HCT116 (cell line): ENCODE results near the gene S100Z. TPM values are rescaled to one million over a fixed set of nuclear protein-coding genes. Genes with fewer than 3 reads are reported as not detected.
A peak's percentile ranks its signal among the peaks of the same experiment; 100 is the strongest.

Experiments
- ATAC-seq: fragments of 200-7000 bp; cut with Tn5 transposase; 2 replicates; pipeline ENCODE4 v1.9.1; 2020; ENCODE audit warnings: mild to moderate bottlenecking, moderate library complexity
- BruUV-seq: library from RNA; stranded (reverse); fragments of 400-500 nt; replicated peaks from 2 replicates; lab custom pipeline; 2021; lab: Mats Ljungman, UMichigan
- CTCF ChIA-PET: fragments of 300-600 bp; sonication (Branson Sonifier 250); formaldehyde crosslinking; loops from one replicate; lab custom pipeline; 2021; ENCODE audit warnings: antibody characterized with exemption; lab: Charles Lee
- POLR2A ChIA-PET: fragments of 300-600, 350-600 bp; sonication (Branson Sonifier 250); formaldehyde crosslinking; loops from one replicate; lab custom pipeline; 2021; ENCODE audit warnings: antibody characterized with exemption; lab: Charles Lee
- RAD21 ChIA-PET, 2 experiments: fragments of 300-600 bp; sonication (Branson Sonifier 250); formaldehyde crosslinking; loops; one replicate each; lab custom pipeline; 2023; ENCODE audit warnings: low total read pairs in 2 of 2; ENCODE audit not compliant: uncharacterized antibody in 2 of 2, unreplicated experiment in 2 of 2, low non-redundant PET in 1 of 2; lab: Charles Lee
- DNase-seq: peaks from one replicate; pipeline ENCODE4 v3.0.0-alpha.2; 2010; ENCODE audit warnings: low read depth, low spot score
- H2AFZ ChIP-seq: fragments of 200-600 bp; shearing (Covaris generic), sonication (generic); 2 replicates; pipeline ENCODE4 v1.6.1; 2017; ENCODE audit warnings: low read depth, mixed run types, mixed read lengths, antibody characterized with exemption, low read length; ENCODE audit not compliant: poor library complexity, severe bottlenecking
- H3K27ac ChIP-seq: 2 replicates; pipeline ENCODE4 v1.5.1; 2012; ENCODE audit warnings: low read depth, low read length
- H3K27me3 ChIP-seq: fragments of 200-600 bp; sonication (generic); 2 replicates; pipeline ENCODE4 v1.6.1; 2016; ENCODE audit warnings: mixed run types, low read length, mixed read lengths; ENCODE audit not compliant: insufficient read depth
- H3K36me3 ChIP-seq, 2 experiments: fragments of 200-500 bp in 1 of 2; fragments of 200-600 bp in 1 of 2; sonication (Bioruptor generic) in 1 of 2; sonication (generic) in 1 of 2; 2 replicates each; pipeline versions ENCODE4 v1.5.1 to v1.6.1; 2014 to 2016; ENCODE audit warnings: low read length in 2 of 2, inconsistent platforms in 1 of 2, mixed read lengths in 1 of 2, mixed run types in 1 of 2; ENCODE audit not compliant: insufficient read depth in 2 of 2, control insufficient read depth in 1 of 2
- H3K4me1 ChIP-seq, 2 experiments: fragments of 200-600 bp in 1 of 2; sonication (generic) in 1 of 2; 2 replicates each; pipeline versions ENCODE4 v1.5.1 to v1.6.1; 2012 to 2017; ENCODE audit warnings: low read length in 2 of 2, inconsistent platforms in 1 of 2, mild to moderate bottlenecking in 1 of 2, mixed read lengths in 1 of 2, mixed run types in 1 of 2, moderate library complexity in 1 of 2; ENCODE audit not compliant: insufficient read depth in 2 of 2, control insufficient read depth in 1 of 2
- H3K4me2 ChIP-seq: fragments of 200-600 bp; sonication (generic); 2 replicates; pipeline ENCODE4 v1.6.1; 2017; ENCODE audit warnings: mixed run types, low read length, mixed read lengths
- H3K4me3 ChIP-seq, 2 experiments: fragments of 200-600 bp in 1 of 2; sonication (generic) in 1 of 2; replicated peaks in 1 of 2; 2 replicates each; pipeline ENCODE4 v1.5.1; 2011 to 2016; ENCODE audit warnings: low read length in 2 of 2, control low read depth in 1 of 2, low read depth in 1 of 2, mild to moderate bottlenecking in 1 of 2, mixed read lengths in 1 of 2, mixed run types in 1 of 2
- H3K79me2 ChIP-seq: fragments of 200-600 bp; sonication (generic); 2 replicates; pipeline ENCODE4 v1.6.1; 2017; ENCODE audit warnings: mild to moderate bottlenecking, mixed run types, low read length, moderate library complexity, mixed read lengths; ENCODE audit not compliant: insufficient read depth
- H3K9ac ChIP-seq: fragments of 200-600 bp; sonication (generic); 2 replicates; pipeline ENCODE4 v1.6.1; 2016; ENCODE audit warnings: low read length, mixed read lengths
- H3K9me2 ChIP-seq: fragments of 200-600 bp; sonication (generic), shearing (Covaris generic); 2 replicates; pipeline ENCODE4 v1.6.1; 2017; ENCODE audit warnings: mixed run types, mild to moderate bottlenecking, moderate library complexity; ENCODE audit not compliant: insufficient read depth
- H3K9me3 ChIP-seq, 2 experiments: fragments of 200-500 bp in 1 of 2; fragments of 200-600 bp in 1 of 2; sonication (Bioruptor generic) in 1 of 2; sonication (generic) in 1 of 2; 2 replicates each; pipeline ENCODE4 v1.6.1; 2014 to 2017; ENCODE audit warnings: low read length in 2 of 2, mixed read lengths in 2 of 2, inconsistent platforms in 1 of 2, low read depth in 1 of 2, mild to moderate bottlenecking in 1 of 2, mixed run types in 1 of 2, moderate library complexity in 1 of 2; ENCODE audit not compliant: control insufficient read depth in 1 of 2, insufficient read depth in 1 of 2
- H4K20me1 ChIP-seq: fragments of 200-600 bp; sonication (generic), shearing (Covaris generic); 2 replicates; pipeline ENCODE4 v1.6.1; 2017; ENCODE audit warnings: mixed run types, mild to moderate bottlenecking, moderate library complexity; ENCODE audit not compliant: insufficient read depth
- CBX3 ChIP-seq: IDR thresholded peaks from 2 replicates; pipeline ENCODE4 v1.6.1; 2012; ENCODE audit warnings: low read depth
- CEBPB ChIP-seq: IDR thresholded peaks from 2 replicates; pipeline ENCODE4 v1.6.1; 2012; ENCODE audit warnings: low read depth
- EZH2 ChIP-seq: fragments of 200-600 bp; sonication (generic); IDR thresholded peaks from 2 replicates; pipeline ENCODE4 v1.6.1; 2017; ENCODE audit warnings: antibody characterized with exemption, mixed run types
- FOSL1 ChIP-seq: IDR thresholded peaks from 2 replicates; pipeline ENCODE4 v1.6.1; 2012; ENCODE audit warnings: low read depth
- JUND ChIP-seq: IDR thresholded peaks from 2 replicates; pipeline ENCODE4 v1.6.1; 2012
- POLR2A ChIP-seq: IDR thresholded peaks from 2 replicates; pipeline ENCODE4 v1.7.0; 2011; ENCODE audit warnings: borderline replicate concordance; ENCODE audit not compliant: insufficient read depth, insufficient read length; ENCODE audit errors: extremely low read depth
- POLR2AphosphoS5 ChIP-seq: IDR thresholded peaks from 2 replicates; pipeline ENCODE4 v1.6.1; 2011; ENCODE audit warnings: mild to moderate bottlenecking, low read depth, low read length, moderate library complexity
- RAD21 ChIP-seq: IDR thresholded peaks from 2 replicates; pipeline ENCODE4 v1.6.1; 2012; ENCODE audit warnings: low read depth, mild to moderate bottlenecking
- SIN3A ChIP-seq: IDR thresholded peaks from 2 replicates; pipeline ENCODE4 v1.6.1; 2012; ENCODE audit warnings: low read depth
- SP1 ChIP-seq: IDR thresholded peaks from 2 replicates; pipeline ENCODE4 v1.6.1; 2012; ENCODE audit warnings: low read depth
- SRF ChIP-seq: IDR thresholded peaks from 2 replicates; pipeline ENCODE4 v1.6.1; 2012; ENCODE audit warnings: low read depth
- TCF7L2 ChIP-seq: IDR thresholded peaks from 2 replicates; pipeline ENCODE4 v1.7.0; 2011; ENCODE audit warnings: borderline replicate concordance, inconsistent platforms; ENCODE audit not compliant: insufficient read depth, insufficient read length; ENCODE audit errors: extremely low read depth
- ZNF274 ChIP-seq: fragments of 200-500 bp; sonication (Bioruptor generic); IDR thresholded peaks from 2 replicates; pipeline ENCODE4 v1.6.1; 2014; ENCODE audit warnings: mild to moderate bottlenecking, low read depth, low read length, inconsistent platforms
- intact Hi-C: fragments of 100-400 bp; cut with micrococcal nuclease; formaldehyde crosslinking; loops from 2 replicates; pipeline ENCODE4 v1.10.0; 2022
- total RNA-seq: library from RNA; stranded (reverse); gene quantifications from one replicate; pipeline ENCODE4 v1.2.1, GENCODE V29; 2021; ENCODE audit not compliant: unreplicated experiment
- TF ChIP-seq, protein P1 (sequence below): IDR thresholded peaks from 2 replicates; pipeline ENCODE4 v1.6.1; 2012
- TF ChIP-seq, protein P2 (sequence below): IDR thresholded peaks from 2 replicates; pipeline ENCODE4 v1.6.1; 2011; ENCODE audit warnings: mild to moderate bottlenecking, low read length, moderate library complexity; ENCODE audit not compliant: insufficient replicate concordance; ENCODE audit errors: extremely low read depth
- TF ChIP-seq, protein P3 (sequence below): IDR thresholded peaks from 2 replicates; pipeline ENCODE4 v1.6.1; 2012
- TF ChIP-seq, protein P4 (sequence below), 3 experiments: fragments of 200-600 bp in 1 of 3; sonication (generic) in 1 of 3; IDR thresholded peaks in 2 of 3; conservative IDR thresholded peaks in 1 of 3; 2 replicates each; pipeline ENCODE4 v1.5.1; 2012 to 2017; ENCODE audit warnings: low read depth in 2 of 3, low read length in 2 of 3, antibody characterized with exemption in 1 of 3, borderline replicate concordance in 1 of 3, control low read depth in 1 of 3, mild to moderate bottlenecking in 1 of 3, mixed read lengths in 1 of 3, mixed run types in 1 of 3, moderate library complexity in 1 of 3; ENCODE audit not compliant: insufficient read depth in 1 of 3

S100Z gene
- total RNA-seq, 1 experiment from 2014 or later: not detected

DNA sequence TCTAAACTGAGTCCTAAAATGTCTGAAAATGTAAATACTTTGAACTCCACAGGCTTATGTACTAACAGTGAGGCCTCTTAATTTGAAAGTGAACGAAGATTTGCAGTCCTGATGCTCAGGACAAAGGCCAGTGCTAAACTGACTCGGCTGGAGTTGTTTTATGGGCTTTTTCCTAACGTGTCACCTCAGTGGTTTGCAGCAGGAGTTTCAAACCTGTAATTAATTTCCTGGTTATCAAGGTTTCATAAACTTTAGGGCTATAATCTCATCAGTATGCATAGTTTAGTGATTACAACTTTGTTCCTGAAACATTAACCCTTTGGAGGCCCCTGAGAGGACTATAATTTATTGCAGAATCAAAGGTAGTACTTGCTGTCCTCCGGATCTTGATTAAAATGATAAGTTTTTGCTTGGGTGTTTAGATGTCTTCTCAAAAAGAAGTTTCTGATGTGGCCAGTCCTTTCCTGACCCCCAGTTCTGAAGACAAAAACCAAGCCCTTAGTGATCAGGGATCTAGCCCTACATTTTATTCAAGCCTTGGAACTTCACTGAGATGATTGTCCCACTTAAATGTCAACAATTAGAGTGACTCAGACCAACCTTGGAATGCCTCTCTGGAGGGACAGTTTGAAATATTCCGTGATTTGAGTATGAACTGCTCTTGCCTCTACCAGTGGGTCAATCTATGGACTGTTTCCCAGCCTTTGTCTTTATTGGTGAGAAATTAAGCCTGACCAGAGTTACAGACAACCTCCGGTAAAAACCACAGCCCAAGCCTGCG is 11.1 kb upstream of the S100Z start:
- Histone ChIP-seq H3K4me2 (peak overlapping the region; percentile 80), H3K9me2 (no peaks in the 10 kb centered on the region), H3K36me3 (peaks cover 5 to 9% of the 10 kb centered on the region in 2 experiments; a peak in 3 of 4 replicates), H3K27ac (peak overlapping the region; percentile 96), H3K4me3 (peak overlapping the region; percentile 3 to 30; a peak in 2 of 4 replicates), H3K27me3 (no peaks in the 10 kb centered on the region), H3K9ac (peak overlapping the region; percentile 70), H2AFZ (no peak overlapping the region), H3K79me2 (peaks cover 33% of the 10 kb centered on the region), H3K4me1 (peaks cover 68 to 82% of the 10 kb centered on the region in 2 experiments), H4K20me1 (no peaks in the 10 kb centered on the region), H3K9me3 (no peaks in the 10 kb centered on the region)
- TF ChIP-seq SP1: peak; percentile 74
- TF ChIP-seq, protein P1, sequence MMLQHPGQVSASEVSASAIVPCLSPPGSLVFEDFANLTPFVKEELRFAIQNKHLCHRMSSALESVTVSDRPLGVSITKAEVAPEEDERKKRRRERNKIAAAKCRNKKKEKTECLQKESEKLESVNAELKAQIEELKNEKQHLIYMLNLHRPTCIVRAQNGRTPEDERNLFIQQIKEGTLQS: 0 out of 2 replicates have a peak, but pooled peaks have one; percentile 15
- TF ChIP-seq CBX3: peak; percentile 45; the same call in 1 of the 2 replicates
- TF ChIP-seq, protein P2, sequence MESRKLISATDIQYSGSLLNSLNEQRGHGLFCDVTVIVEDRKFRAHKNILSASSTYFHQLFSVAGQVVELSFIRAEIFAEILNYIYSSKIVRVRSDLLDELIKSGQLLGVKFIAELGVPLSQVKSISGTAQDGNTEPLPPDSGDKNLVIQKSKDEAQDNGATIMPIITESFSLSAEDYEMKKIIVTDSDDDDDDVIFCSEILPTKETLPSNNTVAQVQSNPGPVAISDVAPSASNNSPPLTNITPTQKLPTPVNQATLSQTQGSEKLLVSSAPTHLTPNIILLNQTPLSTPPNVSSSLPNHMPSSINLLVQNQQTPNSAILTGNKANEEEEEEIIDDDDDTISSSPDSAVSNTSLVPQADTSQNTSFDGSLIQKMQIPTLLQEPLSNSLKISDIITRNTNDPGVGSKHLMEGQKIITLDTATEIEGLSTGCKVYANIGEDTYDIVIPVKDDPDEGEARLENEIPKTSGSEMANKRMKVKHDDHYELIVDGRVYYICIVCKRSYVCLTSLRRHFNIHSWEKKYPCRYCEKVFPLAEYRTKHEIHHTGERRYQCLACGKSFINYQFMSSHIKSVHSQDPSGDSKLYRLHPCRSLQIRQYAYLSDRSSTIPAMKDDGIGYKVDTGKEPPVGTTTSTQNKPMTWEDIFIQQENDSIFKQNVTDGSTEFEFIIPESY: peak; percentile 29
- peak; percentile 39 for TF ChIP-seq POLR2AphosphoS5
- peak; percentile 81 for TF ChIP-seq FOSL1
- TF ChIP-seq TCF7L2: no peak
- peak; percentile 15 for TF ChIP-seq RAD21
- peak; percentile 60; the same call in 1 of the 2 replicates for TF ChIP-seq CEBPB
- peak; percentile 72 for TF ChIP-seq JUND
- TF ChIP-seq ZNF274: no peak
- TF ChIP-seq, protein P3, sequence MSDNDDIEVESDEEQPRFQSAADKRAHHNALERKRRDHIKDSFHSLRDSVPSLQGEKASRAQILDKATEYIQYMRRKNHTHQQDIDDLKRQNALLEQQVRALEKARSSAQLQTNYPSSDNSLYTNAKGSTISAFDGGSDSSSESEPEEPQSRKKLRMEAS: no peak
- TF ChIP-seq POLR2A: no peak
- peak; percentile 32; the same call in 1 of the 2 replicates for TF ChIP-seq SIN3A
- TF ChIP-seq, protein P4, sequence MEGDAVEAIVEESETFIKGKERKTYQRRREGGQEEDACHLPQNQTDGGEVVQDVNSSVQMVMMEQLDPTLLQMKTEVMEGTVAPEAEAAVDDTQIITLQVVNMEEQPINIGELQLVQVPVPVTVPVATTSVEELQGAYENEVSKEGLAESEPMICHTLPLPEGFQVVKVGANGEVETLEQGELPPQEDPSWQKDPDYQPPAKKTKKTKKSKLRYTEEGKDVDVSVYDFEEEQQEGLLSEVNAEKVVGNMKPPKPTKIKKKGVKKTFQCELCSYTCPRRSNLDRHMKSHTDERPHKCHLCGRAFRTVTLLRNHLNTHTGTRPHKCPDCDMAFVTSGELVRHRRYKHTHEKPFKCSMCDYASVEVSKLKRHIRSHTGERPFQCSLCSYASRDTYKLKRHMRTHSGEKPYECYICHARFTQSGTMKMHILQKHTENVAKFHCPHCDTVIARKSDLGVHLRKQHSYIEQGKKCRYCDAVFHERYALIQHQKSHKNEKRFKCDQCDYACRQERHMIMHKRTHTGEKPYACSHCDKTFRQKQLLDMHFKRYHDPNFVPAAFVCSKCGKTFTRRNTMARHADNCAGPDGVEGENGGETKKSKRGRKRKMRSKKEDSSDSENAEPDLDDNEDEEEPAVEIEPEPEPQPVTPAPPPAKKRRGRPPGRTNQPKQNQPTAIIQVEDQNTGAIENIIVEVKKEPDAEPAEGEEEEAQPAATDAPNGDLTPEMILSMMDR (IDR thresholded peaks at IDR 0.05 in 2 of 3, conservative IDR thresholded peaks at IDR 0.05 in 1 of 3; ENCODE audit: borderline replicate concordance in 1 of 3, insufficient read depth in 1 of 3, low read depth in 2 of 3, low read length in 2 of 3): no peak
- TF ChIP-seq SRF: peak; percentile 64; the same call in 1 of the 2 replicates
- no peak for TF ChIP-seq EZH2
- intact Hi-C loops: loop anchor here (1.0 to 5.0 kb wide), 3 partner anchors 20 to 236 kb away; no protein-coding TSS in a partner anchor
- ChIA-PET CTCF (interaction anchor here (0.7 to 0.8 kb wide), 2 partner anchors 64 kb away, joined by 3 to 4 read pairs; no protein-coding TSS in a partner anchor), RAD21 (interaction anchor here in 1 of 2 experiments (0.7 kb wide), 1 partner anchor 11 kb away, joined by 3 read pairs; no protein-coding TSS in a partner anchor), POLR2A (interaction anchor here (1.3 kb wide), 1 partner anchor 32 kb away, joined by 4 read pairs; no protein-coding TSS in a partner anchor)
- no TSS peak for BruUV-seq
- DNase-seq (peak; percentile 92), ATAC-seq (peak; percentile 79)
